ENCODE data around the gene NRP1. TPM values are rescaled to one million over a fixed set of nuclear protein-coding genes. Genes with fewer than 3 reads are reported as not detected.

NRP1 gene
- total and polyA plus RNA-seq, 2 donors (not counting 3 experiments of a cell fraction or from before 2014, with no cell fraction given): 122 to 306 TPM

- intact Hi-C loops (cut with micrococcal nuclease): no loop called here
- H3K4me3 ChIP-seq (replicated peaks in 1 of 3; ENCODE audit: insufficient read depth in 1 of 3, low read depth in 1 of 3, low read length in 3 of 3): no peak overlapping the region
- BruUV-seq (replicated peaks): no TSS peak
- ChIA-PET CTCF (interaction anchor here (1.3 kb wide), 1 partner anchor 10 kb away, joined by 3 read pairs; no protein-coding TSS in a partner anchor), POLR2A (no interaction called here)
- no peak overlapping the region for H3K27ac ChIP-seq (ENCODE audit: insufficient read depth, low read depth, low read length)
- H2AFZ ChIP-seq (ENCODE audit: low read depth, low read length): no peak overlapping the region
- TF ChIP-seq MAX (IDR thresholded peaks at IDR 0.05; ENCODE audit: insufficient read depth, insufficient read length) (no peak), POLR2A (IDR thresholded peaks at IDR 0.05; ENCODE audit: low read depth, low read length) (no peak), GATA2 (IDR thresholded peaks at IDR 0.05; ENCODE audit: insufficient read depth, insufficient read length, low read depth, low read length) (no peak), EZH2 (IDR thresholded peaks at IDR 0.05; ENCODE audit: borderline replicate concordance, low read depth, low read length, severe bottlenecking) (no peak), CTCF (IDR thresholded peaks at IDR 0.05; ENCODE audit: extremely low read depth in 1 of 2, insufficient read depth in 1 of 2, low read depth in 1 of 2, low read length in 2 of 2) (no peak), MYC (IDR thresholded peaks at IDR 0.05; ENCODE audit: low read depth, low read length) (no peak), POLR2AphosphoS5 (IDR thresholded peaks at IDR 0.05; ENCODE audit: insufficient read depth, low read depth, low read length) (no peak)
- no peak overlapping the region for H3K9ac ChIP-seq (replicated peaks; ENCODE audit: extremely low read depth, insufficient read depth, low read length)
- H3K27me3 ChIP-seq (ENCODE audit: control insufficient read depth in 2 of 2, insufficient read depth in 2 of 2, low read length in 2 of 2): no peaks in the 10 kb centered on the region
- peaks cover 30% of the 10 kb centered on the region for H3K4me1 ChIP-seq (ENCODE audit: control insufficient read depth, extremely low read depth, insufficient read depth, low read length)
- H4K20me1 ChIP-seq (replicated peaks; ENCODE audit: control insufficient read depth, extremely low read depth, insufficient read depth, low read length): no peaks in the 10 kb centered on the region
- peaks cover 25 to 47% of the 10 kb centered on the region in 2 experiments for H3K36me3 ChIP-seq (ENCODE audit: control insufficient read depth in 2 of 2, extremely low read depth in 1 of 2, insufficient read depth in 2 of 2, low read length in 2 of 2)
- no peaks in the 10 kb centered on the region for H3K9me1 ChIP-seq (replicated peaks; ENCODE audit: control insufficient read depth, extremely low read depth, insufficient read depth, low read length)
- DNase-seq (ENCODE audit: low read depth, low spot score) (no peak), FAIRE-seq (no peak)
- peaks cover 3% of the 10 kb centered on the region for H3K79me2 ChIP-seq (ENCODE audit: control insufficient read depth, insufficient read depth, low read length)
- dilution Hi-C loops (cut with MboI; ENCODE audit: extremely low pct_ligation_motif_present, low sequenced_read_pairs): no loop called here
- H3K9me3 ChIP-seq (replicated peaks; ENCODE audit: control insufficient read depth, insufficient read depth, low read length): no peaks in the 10 kb centered on the region
- no peak overlapping the region for H3K4me2 ChIP-seq (ENCODE audit: insufficient read depth, low read length)
Measured at GRCh38 chr10:33212061-33212748, 122.3 kb downstream of the NRP1 start.

Measured in endothelial cell of umbilical vein (primary cell).